ENCODE data around the gene SLC6A17. TPM values are rescaled to one million over a fixed set of nuclear protein-coding genes. Genes with fewer than 3 reads are reported as not detected.

SLC6A17 gene
- total and polyA plus RNA-seq, 2 donors (not counting 1 experiment from before 2014, with no cell fraction given): not detected

- Histone ChIP-seq H3K9me3 (ENCODE audit: control extremely low read depth in 1 of 3, control insufficient read depth in 2 of 3, insufficient read depth in 1 of 3, low read length in 2 of 3) (no peaks in the 10 kb centered on the region), H3K79me2 (ENCODE audit: control insufficient read depth, insufficient read depth, low read length) (no peaks in the 10 kb centered on the region), H3K4me3 (ENCODE audit: control extremely low read depth in 1 of 5, extremely low read depth in 1 of 5, insufficient read depth in 1 of 5, low read depth in 2 of 5, low read length in 4 of 5) (no peak overlapping the region), H3K27me3 (replicated peaks in 1 of 4; ENCODE audit: control extremely low read depth in 1 of 4, control insufficient read depth in 3 of 4, insufficient read depth in 4 of 4, low read length in 3 of 4) (peaks cover 0 to 45% (median 15%) of the 10 kb centered on the region in 4 experiments), H2AFZ (ENCODE audit: insufficient read depth, low read depth, low read length, poor library complexity, severe bottlenecking) (no peak overlapping the region), H4K20me1 (ENCODE audit: control insufficient read depth, insufficient read depth, low read length, poor library complexity, severe bottlenecking) (no peaks in the 10 kb centered on the region), H3K4me2 (replicated peaks; ENCODE audit: low read depth, low read length, poor library complexity, severe bottlenecking) (no peak overlapping the region), H3K36me3 (replicated peaks in 1 of 2; ENCODE audit: control extremely low read depth in 1 of 2, control insufficient read depth in 1 of 2, extremely low read depth in 1 of 2, insufficient read depth in 2 of 2, low read length in 1 of 2) (no peaks in the 10 kb centered on the region), H3K9ac (ENCODE audit: low read length) (no peak overlapping the region), H3K27ac (ENCODE audit: low read length in 2 of 2) (no peak overlapping the region), H3K4me1 (ENCODE audit: control insufficient read depth in 2 of 2, insufficient read depth in 2 of 2, low read length in 2 of 2) (peaks cover 7 to 11% of the 10 kb centered on the region in 2 donors)
- POLR2A ChIA-PET: no interaction called here
- no peak overlapping the region for H3K27ac Mint-ChIP-seq
- H3K9me3 Mint-ChIP-seq (ENCODE audit: insufficient read depth): no peaks in the 10 kb centered on the region
- H3K4me1 Mint-ChIP-seq: peaks cover 8% of the 10 kb centered on the region
- ATAC-seq (ENCODE audit: low read depth): no peak
- H3K27me3 Mint-ChIP-seq: peaks cover 61% of the 10 kb centered on the region
- TF ChIP-seq EZH2 (IDR thresholded peaks at IDR 0.05; ENCODE audit: borderline replicate concordance, insufficient read depth, low read depth, low read length, poor library complexity, severe bottlenecking) (no peak), CTCF (IDR thresholded peaks at IDR 0.05) (no peak)
- H3K4me3 Mint-ChIP-seq: no peak overlapping the region
- intact Hi-C loops (cut with micrococcal nuclease): no loop called here
- DNase-seq: no peak
- CTCF ChIA-PET: no interaction called here
These were observed 17.6 kb upstream of the SLC6A17 start for GRCh38 chr1:110132682-110133081.

DNA sequence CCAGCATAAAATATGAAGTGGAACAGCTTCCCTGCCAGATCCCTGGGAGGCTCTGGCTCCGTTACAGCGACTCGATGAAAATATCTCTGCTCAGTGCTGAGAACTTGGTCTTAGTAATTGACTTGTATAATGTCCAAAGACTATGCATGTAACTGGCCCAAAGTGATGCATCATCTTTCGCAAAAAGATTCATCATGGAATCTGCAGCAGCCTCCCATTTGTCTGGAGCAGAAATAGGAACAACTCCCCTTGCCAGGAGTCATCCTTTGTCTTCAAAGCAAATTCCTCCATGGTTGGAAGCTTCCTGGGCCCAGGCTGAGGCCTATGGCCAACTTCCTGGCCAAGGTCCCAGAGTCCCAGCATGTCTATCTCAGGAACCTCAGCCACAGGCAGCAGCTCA lies 16.9 kb upstream of the SLC6A17 start:
- peaks cover 61% of the 10 kb centered on the region for H3K27me3 Mint-ChIP-seq
- no peaks in the 10 kb centered on the region for H3K9me3 Mint-ChIP-seq (ENCODE audit: insufficient read depth)
- WGBS (ENCODE audit: insufficient coverage): 94% methylated on average over 2 of the region's 4 CpGs
- peaks cover 0 to 42% (median 13%) of the 10 kb centered on the region in 4 experiments for H3K27me3 ChIP-seq (replicated peaks in 1 of 4; ENCODE audit: control extremely low read depth in 1 of 4, control insufficient read depth in 3 of 4, insufficient read depth in 4 of 4, low read length in 3 of 4)
- H3K79me2 ChIP-seq (ENCODE audit: control insufficient read depth, insufficient read depth, low read length): no peaks in the 10 kb centered on the region
- H3K4me1 ChIP-seq (ENCODE audit: control insufficient read depth in 2 of 2, insufficient read depth in 2 of 2, low read length in 2 of 2): peaks cover 7 to 11% of the 10 kb centered on the region in 2 donors
- H3K9me3 ChIP-seq (ENCODE audit: control extremely low read depth in 1 of 3, control insufficient read depth in 2 of 3, insufficient read depth in 1 of 3, low read length in 2 of 3): no peaks in the 10 kb centered on the region
- H3K4me2 ChIP-seq (replicated peaks; ENCODE audit: low read depth, low read length, poor library complexity, severe bottlenecking): no peak overlapping the region
- H2AFZ ChIP-seq (ENCODE audit: insufficient read depth, low read depth, low read length, poor library complexity, severe bottlenecking): no peak overlapping the region
- no peak for DNase-seq
- TF ChIP-seq EZH2 (IDR thresholded peaks at IDR 0.05; ENCODE audit: borderline replicate concordance, insufficient read depth, low read depth, low read length, poor library complexity, severe bottlenecking) (no peak), CTCF (IDR thresholded peaks at IDR 0.05) (no peak)
- no peak overlapping the region for H3K27ac Mint-ChIP-seq
- no peaks in the 10 kb centered on the region for H4K20me1 ChIP-seq (ENCODE audit: control insufficient read depth, insufficient read depth, low read length, poor library complexity, severe bottlenecking)
- intact Hi-C loops (cut with micrococcal nuclease): no loop called here
- ChIA-PET CTCF (interaction anchor here (1.2 to 1.6 kb wide), 2 partner anchors 16 to 327 kb away, joined by 3 to 5 read pairs; no protein-coding TSS in a partner anchor), POLR2A (no interaction called here)
- no peak for ATAC-seq (ENCODE audit: low read depth)
- H3K4me3 Mint-ChIP-seq: no peak overlapping the region
- peaks cover 8% of the 10 kb centered on the region for H3K4me1 Mint-ChIP-seq
- H3K27ac ChIP-seq (ENCODE audit: low read length in 2 of 2): no peak overlapping the region
- H3K9ac ChIP-seq (ENCODE audit: low read length): no peak overlapping the region
- H3K4me3 ChIP-seq (ENCODE audit: control extremely low read depth in 1 of 5, extremely low read depth in 1 of 5, insufficient read depth in 1 of 5, low read depth in 2 of 5, low read length in 4 of 5): no peak overlapping the region
- no peaks in the 10 kb centered on the region for H3K36me3 ChIP-seq (replicated peaks in 1 of 2; ENCODE audit: control extremely low read depth in 1 of 2, control insufficient read depth in 1 of 2, extremely low read depth in 1 of 2, insufficient read depth in 2 of 2, low read length in 1 of 2)
